Left renal cortex interstitium (tissue), 4 donors: ENCODE data around the gene TMEM72. TPM values are rescaled to one million over a fixed set of nuclear protein-coding genes. Genes with fewer than 3 reads are reported as not detected.

Experiments
- polyA plus RNA-seq, 4 donors: library from polyadenylated mRNA; unstranded; fragments of 120-200 nt; gene quantifications; one replicate each; pipeline ENCODE4 v1.2.1, GENCODE V29; 2013; ENCODE audit not compliant: insufficient read length in 4 of 4

Gene TMEM72
- polyA plus RNA-seq, 4 donors: 63.6 to 78.0 (median 70.6) TPM

Other genes starting within 250 kb of the TMEM72 start
- gene RASSF4, start 48.5 kb downstream of the TMEM72 start, polyA plus RNA-seq: 10 to 100 TPM; 23.2 to 43.6 (median 29.7) TPM
- gene DEPP1, start 67.5 kb downstream of the TMEM72 start, polyA plus RNA-seq: 10 to 100 TPM in 1 of 4 donors, 1 to 10 TPM in 3; 6.8 to 12.4 (median 7.1) TPM
- 10 to 100 TPM; 73.7 to 97.9 (median 86.8) TPM for gene ZNF22, start 89.6 kb downstream of the TMEM72 start, polyA plus RNA-seq